Thyroid gland (tissue), 4 donors: Measurements from ENCODE around the gene KIAA0232.

Source experiments
- POLR2A ChIP-seq, 2 donors: fragments of 450-650 bp; IDR thresholded peaks; one replicate each; pipeline ENCODE4 v1.6.1; 2017; ENCODE audit warnings: antibody characterized with exemption in 2 of 2, mild to moderate bottlenecking in 2 of 2, moderate library complexity in 1 of 2
- TF ChIP-seq, protein P1 (sequence below), 6 experiments: fragments of 200-600 bp in 3 of 6; fragments of 450-650 bp in 3 of 6; sonication (generic) in 3 of 6; IDR thresholded peaks; one replicate each; pipeline ENCODE4 v1.5.1; 2016 to 2019; ENCODE audit warnings: antibody characterized with exemption in 6 of 6, mild to moderate bottlenecking in 2 of 6, inconsistent platforms in 1 of 6, moderate library complexity in 1 of 6

GRCh38 chr4:6902318-6903042, 120.0 kb downstream of the KIAA0232 start:
- TF ChIP-seq, protein P1, sequence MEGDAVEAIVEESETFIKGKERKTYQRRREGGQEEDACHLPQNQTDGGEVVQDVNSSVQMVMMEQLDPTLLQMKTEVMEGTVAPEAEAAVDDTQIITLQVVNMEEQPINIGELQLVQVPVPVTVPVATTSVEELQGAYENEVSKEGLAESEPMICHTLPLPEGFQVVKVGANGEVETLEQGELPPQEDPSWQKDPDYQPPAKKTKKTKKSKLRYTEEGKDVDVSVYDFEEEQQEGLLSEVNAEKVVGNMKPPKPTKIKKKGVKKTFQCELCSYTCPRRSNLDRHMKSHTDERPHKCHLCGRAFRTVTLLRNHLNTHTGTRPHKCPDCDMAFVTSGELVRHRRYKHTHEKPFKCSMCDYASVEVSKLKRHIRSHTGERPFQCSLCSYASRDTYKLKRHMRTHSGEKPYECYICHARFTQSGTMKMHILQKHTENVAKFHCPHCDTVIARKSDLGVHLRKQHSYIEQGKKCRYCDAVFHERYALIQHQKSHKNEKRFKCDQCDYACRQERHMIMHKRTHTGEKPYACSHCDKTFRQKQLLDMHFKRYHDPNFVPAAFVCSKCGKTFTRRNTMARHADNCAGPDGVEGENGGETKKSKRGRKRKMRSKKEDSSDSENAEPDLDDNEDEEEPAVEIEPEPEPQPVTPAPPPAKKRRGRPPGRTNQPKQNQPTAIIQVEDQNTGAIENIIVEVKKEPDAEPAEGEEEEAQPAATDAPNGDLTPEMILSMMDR (IDR thresholded peaks at IDR 0.05), result no peak
- TF ChIP-seq POLR2A (IDR thresholded peaks at IDR 0.05), result no peak
